Fibroblast of lung (primary cell): Measurements from ENCODE around the gene TRAFD1. TPM values are rescaled to one million over a fixed set of nuclear protein-coding genes. Genes with fewer than 3 reads are reported as not detected.

Source experiments
- DNase-seq, 2 donors: peaks; one replicate each; pipeline versions ENCODE4 v3.0.0 to v3.0.0-alpha.2; 2010; ENCODE audit warnings: low read depth in 2 of 2
- H2AFZ ChIP-seq: 2 replicates; pipeline ENCODE4 v1.5.1; 2012; ENCODE audit warnings: low read length, control low read depth, inconsistent platforms
- H3K27ac ChIP-seq: 2 replicates; pipeline ENCODE4 v1.5.1; 2011; ENCODE audit warnings: low read length, control low read depth; ENCODE audit not compliant: insufficient read depth
- H3K27me3 ChIP-seq: 2 replicates; pipeline ENCODE4 v1.5.1; 2011; ENCODE audit warnings: mild to moderate bottlenecking, low read length; ENCODE audit not compliant: control insufficient read depth, insufficient read depth
- H3K36me3 ChIP-seq: 2 replicates; pipeline ENCODE4 v1.5.1; 2011; ENCODE audit warnings: low read length; ENCODE audit not compliant: control insufficient read depth, insufficient read depth
- H3K4me1 ChIP-seq: 2 replicates; pipeline ENCODE4 v1.5.1; 2011; ENCODE audit warnings: low read length; ENCODE audit not compliant: control insufficient read depth, insufficient read depth; ENCODE audit errors: extremely low read depth
- H3K4me2 ChIP-seq: 2 replicates; pipeline ENCODE4 v1.5.1; 2011; ENCODE audit warnings: low read length, control low read depth; ENCODE audit not compliant: insufficient read depth; ENCODE audit errors: extremely low read depth
- H3K4me3 ChIP-seq, 4 experiments: fragments of 200-600 bp in 1 of 4; sonication (generic) in 1 of 4; replicated peaks in 1 of 4; 2 replicates each; pipeline ENCODE4 v1.5.1; 2011 to 2016; ENCODE audit warnings: low read length in 4 of 4, low read depth in 3 of 4, mild to moderate bottlenecking in 3 of 4, control low read depth in 2 of 4, inconsistent platforms in 1 of 4, mixed read lengths in 1 of 4; ENCODE audit not compliant: insufficient read depth in 1 of 4; ENCODE audit errors: control extremely low read depth in 1 of 4
- H3K79me2 ChIP-seq: 2 replicates; pipeline ENCODE4 v1.5.1; 2012; ENCODE audit warnings: mild to moderate bottlenecking, low read length, inconsistent platforms; ENCODE audit not compliant: control insufficient read depth, insufficient read depth
- H3K9ac ChIP-seq: 2 replicates; pipeline ENCODE4 v1.5.1; 2011; ENCODE audit warnings: mild to moderate bottlenecking, low read length, control low read depth; ENCODE audit not compliant: insufficient read depth
- H3K9me3 ChIP-seq: 2 replicates; pipeline ENCODE4 v1.5.1; 2012; ENCODE audit warnings: low read depth, low read length; ENCODE audit not compliant: control insufficient read depth, insufficient read depth
- H4K20me1 ChIP-seq: 2 replicates; pipeline ENCODE4 v1.5.1; 2011; ENCODE audit warnings: low read length; ENCODE audit not compliant: control insufficient read depth, insufficient read depth; ENCODE audit errors: extremely low read depth
- EZH2 ChIP-seq: IDR thresholded peaks from 2 replicates; pipeline ENCODE4 v1.5.1; 2012; ENCODE audit warnings: low read length, control low read depth, mild to moderate bottlenecking; ENCODE audit errors: missing control alignments
- polyA plus RNA-seq, 2 donors: library from polyadenylated mRNA; depleted of rRNA in 1 of 2; stranded (reverse) in 1 of 2; unstranded in 1 of 2; fragments of >200 nt; gene quantifications; 2 replicates each; pipeline ENCODE4 v1.2.1, GENCODE V29; 2011 to 2012; ENCODE audit warnings: missing spikeins in 1 of 2
- total RNA-seq: library from RNA; depleted of rRNA; stranded (reverse); fragments of >200 nt; gene quantifications from 2 replicates; pipeline ENCODE4 v1.2.1, GENCODE V29; 2014
- TF ChIP-seq, protein P1 (sequence below), 2 donors: IDR thresholded peaks in 1 of 2; conservative IDR thresholded peaks in 1 of 2; 1 replicate in 1 of 2; 2 replicates in 1 of 2; pipeline ENCODE4 v1.5.1; 2011 to 2012; ENCODE audit warnings: low read length in 2 of 2, control low read depth in 1 of 2, inconsistent platforms in 1 of 2, low read depth in 1 of 2, mild to moderate bottlenecking in 1 of 2

TRAFD1 gene
- total and polyA plus RNA-seq, 2 donors (not counting 1 experiment from before 2014, with no cell fraction given), result 42.5 to 83.4 TPM

DNA sequence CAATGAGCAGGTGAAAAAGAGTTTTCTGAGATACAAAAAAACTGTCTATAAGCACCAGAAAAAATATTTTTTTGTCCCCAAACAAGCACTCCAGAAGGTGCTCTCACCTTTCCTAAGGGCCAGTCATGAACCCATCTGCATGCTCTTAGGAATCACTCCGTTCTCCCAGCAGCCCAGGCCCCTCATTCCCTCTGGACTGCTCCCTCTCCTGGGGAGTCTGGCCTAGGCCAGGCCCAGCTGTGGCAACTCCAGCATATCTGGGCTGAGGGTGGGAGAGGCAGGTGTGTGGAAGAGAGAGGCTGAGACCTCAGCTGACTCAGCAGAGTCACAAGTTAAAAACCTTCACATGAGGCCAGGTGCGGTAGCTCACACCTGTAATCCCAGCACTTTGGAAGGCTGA lies 54.6 kb downstream of the TRAFD1 start:
- H3K4me1 ChIP-seq, result peaks cover 11% of the 10 kb centered on the region
- no peaks in the 10 kb centered on the region for H3K79me2 ChIP-seq
- TF ChIP-seq, protein P1, sequence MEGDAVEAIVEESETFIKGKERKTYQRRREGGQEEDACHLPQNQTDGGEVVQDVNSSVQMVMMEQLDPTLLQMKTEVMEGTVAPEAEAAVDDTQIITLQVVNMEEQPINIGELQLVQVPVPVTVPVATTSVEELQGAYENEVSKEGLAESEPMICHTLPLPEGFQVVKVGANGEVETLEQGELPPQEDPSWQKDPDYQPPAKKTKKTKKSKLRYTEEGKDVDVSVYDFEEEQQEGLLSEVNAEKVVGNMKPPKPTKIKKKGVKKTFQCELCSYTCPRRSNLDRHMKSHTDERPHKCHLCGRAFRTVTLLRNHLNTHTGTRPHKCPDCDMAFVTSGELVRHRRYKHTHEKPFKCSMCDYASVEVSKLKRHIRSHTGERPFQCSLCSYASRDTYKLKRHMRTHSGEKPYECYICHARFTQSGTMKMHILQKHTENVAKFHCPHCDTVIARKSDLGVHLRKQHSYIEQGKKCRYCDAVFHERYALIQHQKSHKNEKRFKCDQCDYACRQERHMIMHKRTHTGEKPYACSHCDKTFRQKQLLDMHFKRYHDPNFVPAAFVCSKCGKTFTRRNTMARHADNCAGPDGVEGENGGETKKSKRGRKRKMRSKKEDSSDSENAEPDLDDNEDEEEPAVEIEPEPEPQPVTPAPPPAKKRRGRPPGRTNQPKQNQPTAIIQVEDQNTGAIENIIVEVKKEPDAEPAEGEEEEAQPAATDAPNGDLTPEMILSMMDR (conservative IDR thresholded peaks at IDR 0.05 in 1 of 2, IDR thresholded peaks at IDR 0.05 in 1 of 2; ENCODE audit: low read depth in 1 of 2, low read length in 2 of 2), result no peak
- TF ChIP-seq EZH2, result no peak
- no peak overlapping the region for H3K4me3 ChIP-seq
- no peak overlapping the region for H3K4me2 ChIP-seq
- peaks cover 12% of the 10 kb centered on the region for H3K36me3 ChIP-seq
- no peaks in the 10 kb centered on the region for H3K27me3 ChIP-seq
- no peak overlapping the region for H3K9ac ChIP-seq
- H3K9me3 ChIP-seq, result no peaks in the 10 kb centered on the region
- H2AFZ ChIP-seq, result no peak overlapping the region
- no peak overlapping the region for H3K27ac ChIP-seq
- DNase-seq, result no peak
- H4K20me1 ChIP-seq, result no peaks in the 10 kb centered on the region

DNA sequence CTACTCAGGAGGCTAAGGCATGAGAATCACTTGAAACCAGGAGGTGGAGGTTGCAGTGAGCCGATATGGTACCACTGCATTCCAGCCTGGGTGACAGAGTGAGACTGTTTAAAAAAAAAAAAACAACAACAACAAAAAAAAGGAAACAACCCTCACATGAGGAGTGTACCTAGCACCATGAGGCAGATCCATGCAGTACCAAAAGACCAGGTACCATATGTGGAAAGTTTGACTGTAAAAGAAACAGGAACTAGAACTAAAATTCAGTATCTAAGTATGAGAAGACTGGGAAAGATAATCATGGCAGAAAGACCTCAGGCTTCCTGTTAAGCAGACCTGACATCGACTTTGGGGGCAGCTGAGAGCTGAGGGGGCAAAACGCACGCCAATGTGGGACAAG lies 55.1 kb downstream of the TRAFD1 start:
- no peak overlapping the region for H3K27ac ChIP-seq
- no peak for TF ChIP-seq EZH2
- TF ChIP-seq, protein P1 (conservative IDR thresholded peaks at IDR 0.05 in 1 of 2, IDR thresholded peaks at IDR 0.05 in 1 of 2; ENCODE audit: low read depth in 1 of 2, low read length in 2 of 2), result no peak
- H3K79me2 ChIP-seq, result no peaks in the 10 kb centered on the region
- H3K9ac ChIP-seq, result no peak overlapping the region
- peaks cover 16% of the 10 kb centered on the region for H3K36me3 ChIP-seq
- H3K27me3 ChIP-seq, result no peaks in the 10 kb centered on the region
- H3K4me3 ChIP-seq, result no peak overlapping the region
- H3K4me2 ChIP-seq, result no peak overlapping the region
- H2AFZ ChIP-seq, result no peak overlapping the region
- no peaks in the 10 kb centered on the region for H3K9me3 ChIP-seq
- no peaks in the 10 kb centered on the region for H4K20me1 ChIP-seq
- DNase-seq, result no peak
- H3K4me1 ChIP-seq, result peaks cover 11% of the 10 kb centered on the region

DNA sequence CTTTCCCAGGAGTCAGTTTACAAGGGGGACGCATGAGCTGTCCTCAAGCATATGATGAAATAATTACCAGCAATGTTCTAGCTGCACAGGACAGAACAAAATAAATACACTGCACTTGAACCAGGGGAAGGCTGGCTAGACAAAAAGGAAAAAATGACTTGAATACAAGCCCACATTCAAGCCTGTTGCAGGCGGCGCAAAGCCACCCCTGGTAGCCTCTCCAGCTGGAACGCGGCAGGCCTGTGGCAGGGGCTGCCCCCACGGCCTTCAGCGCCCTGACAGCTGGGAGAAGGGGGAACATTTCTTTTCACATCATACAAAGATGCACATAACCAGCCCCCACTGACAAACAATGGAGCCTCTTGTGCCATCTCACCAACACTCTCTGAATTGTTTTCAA lies 57.1 kb downstream of the TRAFD1 start:
- Histone ChIP-seq H3K4me2 (no peak overlapping the region), H2AFZ (no peak overlapping the region), H3K27ac (no peak overlapping the region), H3K9me3 (no peaks in the 10 kb centered on the region), H3K36me3 (peaks cover 17% of the 10 kb centered on the region), H3K4me1 (peaks cover 11% of the 10 kb centered on the region), H3K9ac (no peak overlapping the region), H3K27me3 (no peaks in the 10 kb centered on the region), H3K79me2 (no peaks in the 10 kb centered on the region), H4K20me1 (no peaks in the 10 kb centered on the region), H3K4me3 (no peak overlapping the region)
- TF ChIP-seq EZH2, result no peak
- TF ChIP-seq, protein P1 (conservative IDR thresholded peaks at IDR 0.05 in 1 of 2, IDR thresholded peaks at IDR 0.05 in 1 of 2; ENCODE audit: low read depth in 1 of 2, low read length in 2 of 2), result no peak
- peak; percentile 6 to 92 for DNase-seq
